Stimulated activated naive CD8-positive, alpha-beta T cell treated with anti-CD3 and anti-CD28 coated beads, Interleukin-15, Interleukin-2, amounts not matched to agents 100 U/mL and 50 U/mL, for 24 hours (primary cell): Measurements from ENCODE around the gene ABCC8.

Source experiments
- ATAC-seq: fragments of 150-1000 bp; cut with Tn5 transposase; one replicate; pipeline ENCODE4 v1.10.0; 2021
- DNase-seq: peaks from one replicate; pipeline ENCODE4 v3.0.0; 2021

Gene ABCC8

GRCh38 chr11:17351172-17351509 is 125.5 kb downstream of the ABCC8 start:
- ATAC-seq (no peak), DNase-seq (no peak)

- DNase-seq (no peak), ATAC-seq (peak; percentile 53)
These were observed 126.0 kb downstream of the ABCC8 start for GRCh38 chr11:17350455-17351171.

- no peak for DNase-seq
- ATAC-seq = no peak
These were observed 129.0 kb downstream of the ABCC8 start for GRCh38 chr11:17347676-17348075.

- peak; percentile 96 for ATAC-seq
- peak; percentile 63 for DNase-seq
These were observed 132.7 kb downstream of the ABCC8 start for GRCh38 chr11:17343907-17344306.

- DNase-seq (no peak), ATAC-seq (no peak)
These were observed 133.4 kb downstream of the ABCC8 start for GRCh38 chr11:17343257-17343656.
